Natural killer cell treated with Interleukin-12 subunit alpha and Interleukin-12 subunit beta and Interleukin-15 and Interleukin-18, amount 100 ng/mL, for 72 hours (primary cell): ENCODE results near the gene CARD16. TPM values are rescaled to one million over a fixed set of nuclear protein-coding genes. Genes with fewer than 3 reads are reported as not detected.
"Not testable (repeated sequence)": the region's sequence is repeated elsewhere in the genome, so short reads cannot be mapped to it uniquely, and the experiment has no call there.

Source experiments
- ATAC-seq, 2 donors: fragments of 150-1000 bp; cut with Tn5 transposase in 1 of 2; sonication (Bioruptor Pico), chemical (Tn5 transposase) in 1 of 2; 2 replicates each; pipeline ENCODE4 v1.10.0; 2021
- DNase-seq: peaks from one replicate; pipeline ENCODE4 v3.0.0; 2022; ENCODE audit warnings: low spot score
- H3K27ac Mint-ChIP-seq, 2 donors: 1 replicate in 1 of 2; 2 replicates in 1 of 2; pipeline ENCODE4 v1.8.0; 2022; ENCODE audit warnings: mixed read lengths in 2 of 2, mild to moderate bottlenecking in 1 of 2, moderate library complexity in 1 of 2
- H3K27me3 Mint-ChIP-seq, 2 donors: 1 replicate in 1 of 2; 2 replicates in 1 of 2; pipeline ENCODE4 v1.8.0; 2022; ENCODE audit warnings: mixed read lengths in 2 of 2
- H3K36me3 Mint-ChIP-seq: one replicate; pipeline ENCODE4 v1.8.0; 2022; ENCODE audit warnings: mixed read lengths
- H3K4me1 Mint-ChIP-seq, 2 donors: 1 replicate in 1 of 2; 2 replicates in 1 of 2; pipeline ENCODE4 v1.8.0; 2022; ENCODE audit warnings: low read depth in 2 of 2, mixed read lengths in 2 of 2, mild to moderate bottlenecking in 1 of 2
- H3K4me3 Mint-ChIP-seq: one replicate; pipeline ENCODE4 v1.8.0; 2022; ENCODE audit warnings: mixed read lengths
- H3K9me3 Mint-ChIP-seq: 2 replicates; pipeline ENCODE4 v1.8.0; 2022; ENCODE audit warnings: mixed read lengths
- total RNA-seq, 2 donors: library from RNA; stranded (reverse); gene quantifications; one replicate each; pipeline ENCODE4 v1.2.3, GENCODE V29; 2022

The CARD16 gene
- total RNA-seq, 2 donors from 2014 or later = 17.1 to 58.3 TPM

- not testable (repeated sequence) for ATAC-seq, DNase-seq, H3K27me3 Mint-ChIP-seq, H3K9me3 Mint-ChIP-seq, H3K36me3 Mint-ChIP-seq, H3K27ac Mint-ChIP-seq, H3K4me3 Mint-ChIP-seq
- peaks cover 3 to 14% of the 10 kb centered on the region in 2 donors for H3K4me1 Mint-ChIP-seq
These were observed 24.6 kb upstream of the CARD16 start for GRCh38 chr11:105069749-105070148.

- not testable (repeated sequence) for ATAC-seq, H3K36me3 Mint-ChIP-seq
These were observed 18.3 kb upstream of the CARD16 start for GRCh38 chr11:105063245-105063941.

GRCh38 chr11:105057432-105057831 is 12.3 kb upstream of the CARD16 start:
- Mint-ChIP-seq H3K4me1 (no peaks in the 10 kb centered on the region), H3K27me3 (peaks cover 7 to 9% of the 10 kb centered on the region in 2 donors), H3K36me3 (no peaks in the 10 kb centered on the region), H3K27ac (no peak overlapping the region), H3K4me3 (no peak overlapping the region), H3K9me3 (no peaks in the 10 kb centered on the region)
- ATAC-seq (no peak), DNase-seq (no peak)

More at GRCh38 chr11:105063245-105063941, 18.3 kb upstream of the CARD16 start:
- H3K9me3 Mint-ChIP-seq, H3K4me3 Mint-ChIP-seq, DNase-seq, H3K4me1 Mint-ChIP-seq, H3K27ac Mint-ChIP-seq: not testable (repeated sequence)
- peaks cover 9 to 10% of the 10 kb centered on the region in 2 donors for H3K27me3 Mint-ChIP-seq

- Mint-ChIP-seq H3K27ac (no peak overlapping the region), H3K4me1 (no peaks in the 10 kb centered on the region), H3K36me3 (no peaks in the 10 kb centered on the region), H3K9me3 (no peaks in the 10 kb centered on the region), H3K27me3 (peaks cover 7 to 9% of the 10 kb centered on the region in 2 donors), H3K4me3 (no peak overlapping the region)
- DNase-seq = no peak
- ATAC-seq = no peak
These were observed 11.3 kb upstream of the CARD16 start for GRCh38 chr11:105056446-105056845.

- Mint-ChIP-seq H3K4me3 (no peak overlapping the region), H3K27ac (no peak overlapping the region), H3K36me3 (no peaks in the 10 kb centered on the region), H3K4me1 (no peaks in the 10 kb centered on the region), H3K9me3 (no peaks in the 10 kb centered on the region), H3K27me3 (peaks cover 0 to 2% of the 10 kb centered on the region in 2 donors)
- DNase-seq (no peak), ATAC-seq (no peak)
These were observed 9.8 kb upstream of the CARD16 start for GRCh38 chr11:105054723-105055493.

- H3K27me3 Mint-ChIP-seq = peaks cover 0 to 2% of the 10 kb centered on the region in 2 donors
- H3K4me1 Mint-ChIP-seq = peaks cover 0 to 1% of the 10 kb centered on the region in 2 donors
- H3K9me3 Mint-ChIP-seq = no peaks in the 10 kb centered on the region
- no peak for ATAC-seq
- no peaks in the 10 kb centered on the region for H3K36me3 Mint-ChIP-seq
- no peak overlapping the region for H3K27ac Mint-ChIP-seq
- H3K4me3 Mint-ChIP-seq = no peak overlapping the region
- no peak for DNase-seq
These were observed 7.4 kb upstream of the CARD16 start for GRCh38 chr11:105052487-105052886.

GRCh38 chr11:105051559-105051958 is 6.4 kb upstream of the CARD16 start:
- no peak overlapping the region for H3K27ac Mint-ChIP-seq
- no peaks in the 10 kb centered on the region for H3K9me3 Mint-ChIP-seq
- H3K27me3 Mint-ChIP-seq = peaks cover 0 to 2% of the 10 kb centered on the region in 2 donors
- H3K4me3 Mint-ChIP-seq = no peak overlapping the region
- no peak for ATAC-seq
- peaks cover 3 to 6% of the 10 kb centered on the region in 2 donors for H3K4me1 Mint-ChIP-seq
- no peak for DNase-seq
- H3K36me3 Mint-ChIP-seq = no peaks in the 10 kb centered on the region

- H3K36me3 Mint-ChIP-seq = no peaks in the 10 kb centered on the region
- no peak for DNase-seq
- H3K4me3 Mint-ChIP-seq = no peak overlapping the region
- H3K27ac Mint-ChIP-seq = no peak overlapping the region
- no peak for ATAC-seq
- peaks cover 14 to 20% of the 10 kb centered on the region in 2 donors for H3K4me1 Mint-ChIP-seq
- H3K27me3 Mint-ChIP-seq = peaks cover 0 to 2% of the 10 kb centered on the region in 2 donors
- H3K9me3 Mint-ChIP-seq = no peaks in the 10 kb centered on the region
These were observed 4.3 kb upstream of the CARD16 start for GRCh38 chr11:105049481-105049880.

GRCh38 chr11:105046898-105047579 is 1.9 kb upstream of the CARD16 start:
- no peaks in the 10 kb centered on the region for H3K36me3 Mint-ChIP-seq
- no peaks in the 10 kb centered on the region for H3K27me3 Mint-ChIP-seq
- H3K4me3 Mint-ChIP-seq = no peak overlapping the region

GRCh38 chr11:105045676-105046296 is 651 bp upstream of the CARD16 start:
- Mint-ChIP-seq H3K27me3 (no peaks in the 10 kb centered on the region), H3K27ac (peak overlapping the region; percentile 83 to 94), H3K4me1 (peaks cover 39 to 48% of the 10 kb centered on the region in 2 donors), H3K9me3 (no peaks in the 10 kb centered on the region), H3K36me3 (peaks cover 10% of the 10 kb centered on the region), H3K4me3 (peak overlapping the region; percentile 89)
- DNase-seq (no peak), ATAC-seq (no peak)

More at GRCh38 chr11:105046898-105047579, 1.9 kb upstream of the CARD16 start:
- Mint-ChIP-seq H3K9me3 (no peaks in the 10 kb centered on the region), H3K4me1 (peaks cover 31 to 40% of the 10 kb centered on the region in 2 donors), H3K27ac (peak overlapping the region in 1 of 2 donors; percentile 36)
- no peak for ATAC-seq
- DNase-seq = no peak

- Mint-ChIP-seq H3K36me3 (peaks cover 31% of the 10 kb centered on the region), H3K9me3 (no peaks in the 10 kb centered on the region), H3K4me3 (peak overlapping the region; percentile 89), H3K4me1 (peaks cover 41 to 58% of the 10 kb centered on the region in 2 donors), H3K27ac (peak overlapping the region; percentile 83 to 94), H3K27me3 (no peaks in the 10 kb centered on the region)
- no peak for DNase-seq
- ATAC-seq = no peak
These were observed 3.0 kb downstream of the CARD16 start for GRCh38 chr11:105042178-105042577.

GRCh38 chr11:105040703-105041102 is 4.4 kb downstream of the CARD16 start:
- Mint-ChIP-seq H3K9me3 (no peaks in the 10 kb centered on the region), H3K4me3 (peak overlapping the region; percentile 13), H3K27ac (peak overlapping the region in 1 of 2 donors; percentile 35), H3K4me1 (peaks cover 36 to 52% of the 10 kb centered on the region in 2 donors), H3K27me3 (no peaks in the 10 kb centered on the region), H3K36me3 (peaks cover 31% of the 10 kb centered on the region)
- DNase-seq = no peak
- ATAC-seq = no peak

GRCh38 chr11:105034813-105035620 is 10.1 kb downstream of the CARD16 start, which contains the start of gene CASP1:
TSS of gene CASP1 (minus strand) at chr11:105035144. CDS start at chr11:105035113, 31 bp downstream.
- peaks cover 32 to 42% of the 10 kb centered on the region in 2 donors for H3K4me1 Mint-ChIP-seq
- peak within 1 kb of the TSS; percentile 92 for H3K4me3 Mint-ChIP-seq
- H3K36me3 Mint-ChIP-seq = peaks cover 25% of the 10 kb centered on the region
- H3K9me3 Mint-ChIP-seq = no peaks in the 10 kb centered on the region
- H3K27ac Mint-ChIP-seq = peak within 1 kb of the TSS; percentile 90 to 91
- H3K27me3 Mint-ChIP-seq = no peaks in the 10 kb centered on the region
- DNase-seq (peak; percentile 66), ATAC-seq (peak; percentile 89 to 91)
